Retina (tissue), 1 donor: ENCODE measurements around the gene ELSPBP1.
"Not testable (repeated sequence)": the region's sequence is repeated elsewhere in the genome, so short reads cannot be mapped to it uniquely, and the experiment has no call there.

Experiments
- DNase-seq: peaks from one replicate; pipeline ENCODE4 v3.0.0-alpha.2; 2016

Gene ELSPBP1

GRCh38 chr19:47994209-47994802 is at the start of gene ELSPBP1:
TSS of gene ELSPBP1 (plus strand) at chr19:47994632. CDS start at chr19:48008668, 14,036 bp downstream.
- DNase-seq = no peak

GRCh38 chr19:47949852-47950521 is 44.4 kb upstream of the ELSPBP1 start:
- DNase-seq = not testable (repeated sequence)

- not testable (repeated sequence) for DNase-seq
These were observed 42.3 kb upstream of the ELSPBP1 start for GRCh38 chr19:47952132-47952531.

- DNase-seq = not testable (repeated sequence)
These were observed 38.5 kb upstream of the ELSPBP1 start for GRCh38 chr19:47955936-47956335.

- DNase-seq = no peak
These were observed 20.9 kb upstream of the ELSPBP1 start for GRCh38 chr19:47973529-47973928.

- no peak for DNase-seq
These were observed 3.1 kb upstream of the ELSPBP1 start for GRCh38 chr19:47991191-47991808.

- no peak for DNase-seq
These were observed 2.4 kb upstream of the ELSPBP1 start, which contains the start of gene BSPH1 for GRCh38 chr19:47992070-47992469. TSS of gene BSPH1 (minus strand) at chr19:47992170. CDS start at chr19:47992081, 89 bp downstream.

GRCh38 chr19:47996230-47996727 is 1.8 kb downstream of the ELSPBP1 start:
- no peak for DNase-seq

- no peak for DNase-seq
These were observed 4.4 kb downstream of the ELSPBP1 start for GRCh38 chr19:47998800-47999199.

GRCh38 chr19:48000846-48001245 is 6.4 kb downstream of the ELSPBP1 start:
- no peak for DNase-seq

- no peak for DNase-seq
These were observed 9.8 kb downstream of the ELSPBP1 start for GRCh38 chr19:48004236-48004635.

- no peak for DNase-seq
These were observed 12.3 kb downstream of the ELSPBP1 start for GRCh38 chr19:48006762-48007161.

GRCh38 chr19:48010932-48011758 is 16.7 kb downstream of the ELSPBP1 start:
- DNase-seq = no peak

GRCh38 chr19:48020686-48021085 is 26.3 kb downstream of the ELSPBP1 start:
- no peak for DNase-seq

- DNase-seq = no peak
These were observed 28.6 kb downstream of the ELSPBP1 start for GRCh38 chr19:48023011-48023410.

GRCh38 chr19:48023518-48023917 is 29.1 kb downstream of the ELSPBP1 start:
- no peak for DNase-seq

GRCh38 chr19:48025480-48025879 is 31.0 kb downstream of the ELSPBP1 start:
- no peak for DNase-seq

GRCh38 chr19:48029431-48029830 is 35.0 kb downstream of the ELSPBP1 start:
- no peak for DNase-seq

GRCh38 chr19:48030073-48030472 is 35.6 kb downstream of the ELSPBP1 start:
- no peak for DNase-seq

- DNase-seq = no peak
These were observed 39.2 kb downstream of the ELSPBP1 start for GRCh38 chr19:48033604-48034003.

GRCh38 chr19:48036765-48037164 is 42.3 kb downstream of the ELSPBP1 start:
- no peak for DNase-seq

GRCh38 chr19:48041877-48042580 is 47.6 kb downstream of the ELSPBP1 start:
- no peak for DNase-seq
